Left ventricle myocardium inferior (tissue), 1 donor: ENCODE measurements around the gene LILRA5. TPM values are rescaled to one million over a fixed set of nuclear protein-coding genes. Genes with fewer than 3 reads are reported as not detected.
"Not testable (repeated sequence)": the region's sequence is repeated elsewhere in the genome, so short reads cannot be mapped to it uniquely, and the experiment has no call there.

Experiments
- DNase-seq: peaks from one replicate; pipeline ENCODE4 v3.0.0-alpha.2; 2020
- H3K27ac ChIP-seq: fragments of 200-600 bp; replicated peaks from 2 replicates; pipeline ENCODE4 v1.8.0; 2021
- H3K27me3 ChIP-seq: fragments of 200-600 bp; 2 replicates; pipeline ENCODE4 v1.8.0; 2021; ENCODE audit warnings: low read depth
- H3K36me3 ChIP-seq: fragments of 200-600 bp; 2 replicates; pipeline ENCODE4 v1.8.0; 2021
- H3K4me1 ChIP-seq: fragments of 200-600 bp; 2 replicates; pipeline ENCODE4 v1.8.0; 2021
- H3K4me3 ChIP-seq: fragments of 200-600 bp; 2 replicates; pipeline ENCODE4 v1.8.0; 2021; ENCODE audit warnings: mild to moderate bottlenecking, moderate library complexity
- H3K9me3 ChIP-seq: fragments of 200-600 bp; replicated peaks from 2 replicates; pipeline ENCODE4 v1.8.0; 2021
- CTCF ChIP-seq: fragments of 200-600 bp; IDR thresholded peaks from 2 replicates; pipeline ENCODE4 v1.8.0; 2021; ENCODE audit warnings: antibody characterized with exemption, mild to moderate bottlenecking, borderline replicate concordance
- intact Hi-C: fragments of 100-400 bp; cut with micrococcal nuclease; formaldehyde crosslinking; loops from one replicate; pipeline ENCODE4 v1.11.0; 2022
- total RNA-seq: library from RNA; stranded (reverse); fragmentation: NEBNext Ultra II Directional; extraction: Animal tissue kit (Norgen Biotek cat#: 25700); gene quantifications from one replicate; pipeline ENCODE4 v1.2.1, GENCODE V29; 2021
- donor health status: DM: no; HTN: yes; CAD: no; lungs with severe emphysema.

The LILRA5 gene
- total RNA-seq, 1 donor from 2014 or later = 0.66 TPM

GRCh38 chr19:54298357-54299125 is 14.4 kb downstream of the LILRA5 start:
- H3K9me3 ChIP-seq = no peaks in the 10 kb centered on the region
- no peak for TF ChIP-seq CTCF
- H3K4me3 ChIP-seq = no peak overlapping the region
- intact Hi-C loops = no loop called here
- H3K4me1 ChIP-seq = no peaks in the 10 kb centered on the region
- no peak overlapping the region for H3K27ac ChIP-seq
- no peaks in the 10 kb centered on the region for H3K36me3 ChIP-seq
- peaks cover 51% of the 10 kb centered on the region for H3K27me3 ChIP-seq
- DNase-seq = no peak

GRCh38 chr19:54297759-54298305 is 15.1 kb downstream of the LILRA5 start:
- no peak overlapping the region for H3K27ac ChIP-seq
- no peak overlapping the region for H3K4me3 ChIP-seq
- H3K9me3 ChIP-seq = no peaks in the 10 kb centered on the region
- no peaks in the 10 kb centered on the region for H3K4me1 ChIP-seq
- no peak for TF ChIP-seq CTCF
- DNase-seq = no peak
- no peaks in the 10 kb centered on the region for H3K36me3 ChIP-seq
- intact Hi-C loops = no loop called here
- peaks cover 55% of the 10 kb centered on the region for H3K27me3 ChIP-seq

- intact Hi-C loops = no loop called here
- peaks cover 84% of the 10 kb centered on the region for H3K27me3 ChIP-seq
Measured at GRCh38 chr19:54294539-54294938, 18.4 kb downstream of the LILRA5 start.

GRCh38 chr19:54289160-54289559 is 23.8 kb downstream of the LILRA5 start:
- intact Hi-C loops, DNase-seq, H3K36me3 ChIP-seq, H3K4me3 ChIP-seq, H3K4me1 ChIP-seq, H3K27ac ChIP-seq, H3K9me3 ChIP-seq: not testable (repeated sequence)
- peaks cover 61% of the 10 kb centered on the region for H3K27me3 ChIP-seq

More at GRCh38 chr19:54294539-54294938, 18.4 kb downstream of the LILRA5 start:
- H3K4me1 ChIP-seq = no peaks in the 10 kb centered on the region
- H3K27ac ChIP-seq = no peak overlapping the region
- H3K4me3 ChIP-seq = no peak overlapping the region
- TF ChIP-seq CTCF = no peak
- no peak for DNase-seq
- H3K36me3 ChIP-seq = no peaks in the 10 kb centered on the region
- no peaks in the 10 kb centered on the region for H3K9me3 ChIP-seq

- intact Hi-C loops = no loop called here
- DNase-seq = no peak
- H3K9me3 ChIP-seq = no peaks in the 10 kb centered on the region
- H3K27me3 ChIP-seq = peaks cover 65% of the 10 kb centered on the region
- no peak overlapping the region for H3K4me3 ChIP-seq
- TF ChIP-seq CTCF = no peak
- no peak overlapping the region for H3K27ac ChIP-seq
- no peaks in the 10 kb centered on the region for H3K4me1 ChIP-seq
- no peaks in the 10 kb centered on the region for H3K36me3 ChIP-seq
Measured at GRCh38 chr19:54287456-54287855, 25.5 kb downstream of the LILRA5 start.

GRCh38 chr19:54286283-54286682 is 26.7 kb downstream of the LILRA5 start:
- H3K4me3 ChIP-seq, H3K9me3 ChIP-seq, H3K27ac ChIP-seq, intact Hi-C loops, DNase-seq, H3K4me1 ChIP-seq, H3K36me3 ChIP-seq: not testable (repeated sequence)
- peaks cover 65% of the 10 kb centered on the region for H3K27me3 ChIP-seq

GRCh38 chr19:54285427-54286056 is 27.4 kb downstream of the LILRA5 start:
- H3K27ac ChIP-seq, H3K4me3 ChIP-seq, intact Hi-C loops, H3K4me1 ChIP-seq, DNase-seq, H3K36me3 ChIP-seq, H3K9me3 ChIP-seq: not testable (repeated sequence)
- H3K27me3 ChIP-seq = peaks cover 65% of the 10 kb centered on the region
